NCI-H187 treated with DMSO at 0.1 percent for 48 hours (cell line): ENCODE data around the gene GUCY1A1.
"Not testable (repeated sequence)": the region's sequence is repeated elsewhere in the genome, so short reads cannot be mapped to it uniquely, and the experiment has no call there.

Source experiments
- DNase-seq: peaks from one replicate; lab custom pipeline; 2025; lab: John Stamatoyannopoulos, UW

Gene GUCY1A1, protein sequence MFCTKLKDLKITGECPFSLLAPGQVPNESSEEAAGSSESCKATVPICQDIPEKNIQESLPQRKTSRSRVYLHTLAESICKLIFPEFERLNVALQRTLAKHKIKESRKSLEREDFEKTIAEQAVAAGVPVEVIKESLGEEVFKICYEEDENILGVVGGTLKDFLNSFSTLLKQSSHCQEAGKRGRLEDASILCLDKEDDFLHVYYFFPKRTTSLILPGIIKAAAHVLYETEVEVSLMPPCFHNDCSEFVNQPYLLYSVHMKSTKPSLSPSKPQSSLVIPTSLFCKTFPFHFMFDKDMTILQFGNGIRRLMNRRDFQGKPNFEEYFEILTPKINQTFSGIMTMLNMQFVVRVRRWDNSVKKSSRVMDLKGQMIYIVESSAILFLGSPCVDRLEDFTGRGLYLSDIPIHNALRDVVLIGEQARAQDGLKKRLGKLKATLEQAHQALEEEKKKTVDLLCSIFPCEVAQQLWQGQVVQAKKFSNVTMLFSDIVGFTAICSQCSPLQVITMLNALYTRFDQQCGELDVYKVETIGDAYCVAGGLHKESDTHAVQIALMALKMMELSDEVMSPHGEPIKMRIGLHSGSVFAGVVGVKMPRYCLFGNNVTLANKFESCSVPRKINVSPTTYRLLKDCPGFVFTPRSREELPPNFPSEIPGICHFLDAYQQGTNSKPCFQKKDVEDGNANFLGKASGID

DNA sequence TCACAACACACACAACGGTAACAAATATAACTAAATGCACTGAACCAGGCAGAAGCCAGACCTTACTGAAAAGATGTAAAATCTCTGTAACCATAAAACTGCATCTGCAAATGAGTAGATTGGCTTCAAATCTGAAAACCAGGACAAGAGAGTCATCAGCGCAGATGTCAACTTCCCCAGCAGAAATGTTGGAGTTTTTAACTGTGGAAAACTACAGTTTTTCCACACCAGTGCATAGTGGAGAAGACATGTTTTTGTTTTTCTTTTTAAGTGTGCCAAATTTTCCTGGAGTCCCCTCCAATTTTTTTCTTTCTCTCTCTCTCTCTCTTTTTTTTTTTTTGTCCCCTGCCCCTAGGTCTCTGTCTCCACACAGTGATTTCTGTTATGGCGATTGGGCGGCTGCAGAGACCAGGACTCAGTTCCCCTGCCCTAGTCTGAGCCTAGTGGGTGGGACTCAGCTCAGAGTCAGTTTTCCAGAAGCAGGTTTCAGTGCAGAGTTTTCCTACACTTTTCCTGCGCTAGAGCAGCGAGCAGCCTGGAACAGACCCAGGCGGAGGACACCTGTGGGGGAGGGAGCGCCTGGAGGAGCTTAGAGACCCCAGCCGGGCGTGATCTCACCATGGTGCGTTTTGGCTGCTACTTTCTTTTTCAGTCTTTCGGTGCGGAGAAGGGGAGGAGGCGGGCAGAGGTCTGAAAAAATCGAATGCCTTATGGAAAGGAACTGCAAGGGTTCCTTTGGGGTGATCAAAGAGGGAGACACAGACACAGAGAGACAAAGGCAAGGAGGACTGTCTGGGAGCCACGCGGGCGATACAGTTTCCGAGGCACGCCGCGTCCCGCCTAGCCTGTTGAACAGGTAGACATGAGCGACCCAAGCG, at the start of gene GUCY1A1:
Gene GUCY1A1, plus strand, starts transcription at position 505 of the 878 bp plus-strand sequence. CDS start 30,020 bp downstream, outside the sequence.
- DNase-seq: no peak

DNA sequence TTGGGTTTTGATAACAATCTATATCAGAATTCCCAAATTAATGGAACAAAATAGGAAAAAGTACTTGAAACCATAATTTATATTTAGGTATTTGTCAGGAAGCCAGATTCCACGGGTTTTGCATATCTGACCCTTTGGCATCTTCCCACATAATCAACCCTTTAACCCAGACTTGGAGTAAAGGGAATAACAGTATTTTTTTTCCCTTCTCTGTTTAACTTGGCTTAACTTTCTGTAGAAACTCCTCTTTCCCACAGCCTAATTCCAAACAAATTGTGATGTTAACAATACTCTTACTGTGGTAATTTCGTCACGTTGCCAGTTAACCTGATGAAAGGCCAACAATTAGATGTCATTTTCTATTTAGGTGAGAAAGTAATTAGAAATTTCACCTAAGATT, 49.4 kb upstream of the GUCY1A1 start:
- no peak for DNase-seq

DNA sequence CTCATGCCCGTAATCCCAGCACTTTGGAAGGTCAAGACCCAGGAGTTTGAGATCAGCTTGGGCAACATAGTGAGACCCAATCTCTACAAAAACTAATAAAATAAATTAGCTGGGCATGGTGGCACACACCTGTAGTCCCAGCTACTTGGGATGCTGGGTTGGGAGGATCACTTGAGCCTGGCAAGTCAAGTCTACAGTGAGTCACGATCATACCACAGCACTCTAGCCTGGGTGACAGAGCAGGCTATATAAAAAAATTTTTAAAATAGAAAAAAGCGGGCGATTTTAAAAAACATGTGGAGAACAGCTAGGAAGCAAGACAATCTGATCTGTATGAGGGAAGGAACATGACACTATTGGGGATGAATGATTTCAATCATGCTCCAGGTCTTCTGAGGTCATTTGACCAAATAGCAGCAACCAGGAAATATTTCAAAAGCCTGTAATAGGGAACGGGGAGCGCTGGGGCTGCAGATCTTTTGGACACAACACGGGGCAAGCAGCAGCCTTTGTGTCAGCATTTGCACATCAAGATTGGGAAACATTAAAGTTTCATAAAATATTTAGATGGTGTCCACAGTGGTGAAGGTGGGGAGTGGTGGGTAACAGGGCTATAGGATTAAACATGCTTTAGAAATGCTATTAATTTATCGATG, 48.3 kb upstream of the GUCY1A1 start:
- no peak for DNase-seq

DNA sequence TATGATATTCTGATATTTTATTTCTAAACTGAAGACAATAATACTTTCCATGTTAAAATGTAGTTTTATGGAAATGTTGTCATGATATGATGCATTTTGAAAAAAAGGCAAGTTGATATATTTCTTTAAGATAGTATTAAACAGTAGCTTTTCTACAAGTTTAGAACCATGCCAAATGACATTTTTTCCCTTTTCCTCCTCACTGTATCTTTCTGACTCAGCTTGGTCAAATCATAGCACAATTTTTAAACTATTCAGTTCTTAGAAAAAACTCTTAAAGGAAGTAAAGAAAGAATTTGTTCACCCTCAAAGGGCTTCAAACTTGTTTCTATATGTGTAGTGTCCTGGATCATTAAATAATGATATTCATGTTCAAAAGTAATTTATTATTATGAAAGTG, 46.0 kb upstream of the GUCY1A1 start:
- DNase-seq: no peak

DNA sequence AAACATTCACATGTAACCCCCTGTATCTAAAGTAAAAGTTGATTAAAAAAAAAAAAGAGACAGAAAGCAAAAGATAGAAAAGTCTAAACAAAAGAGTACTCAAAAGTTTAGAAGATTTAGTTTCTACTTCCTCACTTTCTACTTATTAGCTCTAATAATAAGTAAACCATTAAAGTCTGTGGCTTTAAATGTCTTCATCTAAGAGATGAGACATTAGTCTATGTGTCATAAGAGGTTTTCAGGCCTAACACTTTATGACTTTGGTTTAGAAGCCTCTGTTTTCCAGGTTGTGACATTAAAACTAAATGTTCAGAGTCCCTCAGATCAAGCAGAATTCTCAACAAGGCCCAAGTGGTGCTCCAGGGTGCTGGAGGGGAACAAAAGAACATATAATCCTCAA, 42.2 kb upstream of the GUCY1A1 start:
- no peak for DNase-seq

DNA sequence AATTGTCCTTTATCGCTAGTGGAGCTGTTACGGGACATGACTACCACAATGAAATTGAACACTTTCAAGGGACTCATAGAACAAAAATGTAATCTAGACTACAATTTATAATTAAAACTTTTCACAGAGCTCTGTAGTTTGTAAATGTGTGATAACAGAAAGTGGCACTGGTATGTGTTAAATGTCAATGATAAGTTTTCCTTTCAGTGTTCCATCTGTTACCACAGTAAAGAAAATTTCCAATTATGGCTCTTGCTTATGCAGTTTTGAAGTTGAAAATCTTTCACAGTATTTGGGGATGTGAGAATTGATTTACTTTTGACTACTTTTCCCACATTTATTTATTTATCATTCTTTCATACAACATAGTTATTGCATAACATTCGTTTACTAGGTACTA, 40.1 kb upstream of the GUCY1A1 start:
- DNase-seq: no peak

DNA sequence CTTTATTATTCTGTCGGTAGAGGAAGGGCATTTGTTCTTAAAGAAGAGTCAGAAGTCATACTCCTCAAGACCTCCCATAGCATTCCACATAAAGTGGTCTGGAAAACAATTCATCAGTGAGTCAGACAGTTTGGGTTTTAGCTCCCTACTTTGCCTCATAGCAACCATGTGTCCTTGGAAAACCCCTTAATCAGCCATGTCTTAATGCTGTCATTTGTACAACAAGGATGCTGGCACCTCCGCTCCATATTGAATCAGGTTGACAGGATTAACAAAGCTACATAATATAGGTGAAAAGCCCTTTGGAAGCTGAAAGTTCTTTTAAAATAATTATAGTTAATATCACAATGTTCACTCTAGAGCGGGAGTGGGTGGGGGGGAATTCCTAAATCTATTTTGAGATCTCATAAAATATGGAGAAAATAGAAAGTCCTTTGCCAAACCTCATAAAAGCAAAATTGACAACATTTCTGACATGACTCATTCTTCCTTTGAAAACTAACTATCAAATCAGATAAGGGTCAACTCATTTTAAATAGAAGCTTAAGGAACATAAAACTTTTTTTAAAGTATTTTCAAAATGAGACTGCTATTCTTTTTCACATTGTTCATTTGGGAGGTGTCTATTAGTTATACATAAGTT, 37.3 kb upstream of the GUCY1A1 start:
- DNase-seq: no peak

DNA sequence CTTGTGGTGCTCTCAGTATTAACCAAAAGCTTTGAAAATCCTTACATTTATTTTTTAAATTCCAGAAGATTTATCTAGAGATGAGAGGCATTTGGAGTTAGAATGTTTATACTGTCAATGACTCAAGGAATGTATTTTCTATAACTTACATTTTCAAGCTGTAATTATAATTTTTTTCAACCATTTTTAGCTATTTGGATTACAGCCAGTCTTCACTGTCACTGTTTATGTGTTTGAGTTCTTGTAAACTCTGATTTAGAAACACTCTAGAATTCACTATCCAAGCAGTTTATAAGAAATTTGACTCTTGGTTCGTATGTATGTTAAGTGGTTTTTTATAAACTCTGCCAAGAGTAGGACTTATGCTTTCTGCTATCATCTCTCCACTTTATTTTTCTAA, 36.7 kb upstream of the GUCY1A1 start:
- no peak for DNase-seq

DNA sequence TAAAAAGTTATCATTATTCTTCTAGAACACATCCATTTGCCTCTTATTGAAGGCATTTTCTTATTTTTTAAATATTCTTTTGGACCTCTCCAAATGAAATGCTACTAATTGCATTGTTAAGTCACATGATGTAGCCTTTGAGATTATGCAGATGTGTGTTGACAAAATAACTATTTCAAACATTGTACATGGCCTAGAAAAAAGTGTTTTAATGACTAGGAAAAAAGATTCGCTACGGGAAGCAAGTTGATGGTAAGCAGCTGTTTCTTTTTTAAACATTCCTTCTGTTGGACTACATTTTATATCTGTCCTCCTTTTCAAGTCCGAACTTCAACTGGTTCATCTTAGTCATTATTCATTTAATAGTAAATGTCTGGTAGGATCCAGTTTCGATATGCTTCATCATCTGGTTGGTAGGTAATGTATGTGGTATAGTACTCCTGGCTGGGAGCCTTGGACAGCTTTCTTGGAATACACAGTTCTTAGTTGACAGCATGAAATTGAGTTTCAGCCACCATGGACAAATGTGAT, 34.3 kb upstream of the GUCY1A1 start:
- no peak for DNase-seq

DNA sequence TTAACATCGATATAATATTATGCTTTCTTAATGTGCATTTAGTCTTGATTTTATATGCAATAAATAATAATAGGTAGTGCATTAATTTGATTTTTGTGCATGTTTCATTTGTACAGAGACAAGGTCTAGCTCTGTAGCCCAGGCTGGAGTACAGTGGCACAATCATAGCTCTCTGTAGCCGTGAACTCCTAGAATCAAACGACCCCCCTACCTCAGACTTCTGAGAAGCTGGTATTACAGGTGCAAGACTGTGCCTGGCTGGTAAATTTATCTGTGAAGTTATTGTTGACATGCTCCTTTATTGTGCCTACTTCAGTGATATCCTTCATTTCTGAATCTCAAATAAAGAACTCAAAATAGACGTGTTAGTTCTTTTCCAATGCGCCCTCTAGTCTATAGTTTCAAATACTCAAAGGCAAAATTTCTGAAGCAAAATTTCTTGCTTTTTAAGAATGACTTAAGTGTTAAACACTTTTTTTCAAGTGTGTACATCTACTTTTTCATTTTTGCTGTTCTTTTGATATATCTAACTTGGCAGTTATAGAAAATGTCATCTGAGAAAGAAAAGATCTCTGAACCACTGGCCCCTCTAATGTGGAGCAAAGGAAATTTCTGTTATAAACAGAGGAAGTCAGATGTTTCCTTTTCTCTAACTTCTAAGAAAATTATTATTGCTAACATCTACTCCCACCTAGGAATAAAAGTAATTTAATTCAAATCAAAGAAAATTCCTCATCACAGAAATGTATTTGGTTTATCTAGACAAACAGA, 28.3 kb upstream of the GUCY1A1 start:
- no peak for DNase-seq

DNA sequence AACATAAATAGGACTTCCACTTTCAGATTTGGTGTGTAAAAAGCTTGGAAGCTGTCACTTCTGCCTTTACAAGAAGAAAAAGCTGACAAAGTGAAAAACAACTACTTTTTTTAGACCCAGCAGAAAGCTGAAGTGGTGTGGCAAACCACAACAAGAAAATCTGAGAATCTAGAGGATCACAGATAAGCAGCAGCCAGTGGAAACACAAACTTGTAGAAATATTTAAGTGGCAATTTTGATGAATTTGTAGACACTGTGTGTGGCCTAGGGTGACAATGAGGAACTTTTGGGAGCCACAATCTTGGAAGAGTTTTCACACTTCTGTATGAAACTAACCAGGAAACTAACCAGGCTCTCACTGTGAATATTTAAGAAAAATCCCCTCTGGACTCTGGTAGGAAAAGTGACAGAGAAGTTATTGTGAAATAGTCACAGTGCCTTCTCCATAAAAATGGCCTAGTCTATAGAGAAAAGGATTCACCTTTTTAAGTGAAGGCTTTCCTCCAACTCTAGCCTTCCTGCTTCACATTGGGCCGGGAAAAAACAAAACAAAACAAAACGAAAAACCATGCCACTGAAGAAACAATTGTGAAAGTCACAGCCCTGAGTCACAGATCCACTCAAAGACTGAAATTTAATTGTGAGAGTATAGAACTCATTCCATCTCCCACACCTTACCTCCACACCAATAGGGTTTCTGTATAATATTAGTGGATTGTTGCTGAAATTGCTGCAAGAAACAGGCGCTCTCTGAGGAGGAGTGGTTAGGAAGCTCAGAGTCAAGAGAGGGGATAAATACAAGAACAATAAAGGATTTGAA, 26.7 kb upstream of the GUCY1A1 start:
- no peak for DNase-seq

DNA sequence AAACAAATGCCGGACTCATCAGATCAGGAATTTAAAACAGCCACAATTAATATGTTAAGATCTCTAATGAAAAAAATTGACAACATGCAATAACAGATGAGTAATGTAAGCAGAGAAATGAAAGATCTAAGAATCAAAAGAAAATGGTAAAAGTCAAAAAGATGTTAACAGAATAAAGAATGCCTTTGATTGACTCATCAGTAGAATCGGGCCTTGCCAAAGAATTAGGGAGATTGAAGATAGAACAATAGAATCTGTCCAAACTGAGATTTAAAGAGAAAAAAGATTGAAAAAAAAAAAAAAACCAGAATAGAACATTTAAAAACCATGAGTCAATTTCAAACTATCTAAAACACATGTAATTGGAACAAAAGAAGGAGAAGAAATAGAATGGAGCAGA, 25.9 kb upstream of the GUCY1A1 start:
- DNase-seq: no peak

DNA sequence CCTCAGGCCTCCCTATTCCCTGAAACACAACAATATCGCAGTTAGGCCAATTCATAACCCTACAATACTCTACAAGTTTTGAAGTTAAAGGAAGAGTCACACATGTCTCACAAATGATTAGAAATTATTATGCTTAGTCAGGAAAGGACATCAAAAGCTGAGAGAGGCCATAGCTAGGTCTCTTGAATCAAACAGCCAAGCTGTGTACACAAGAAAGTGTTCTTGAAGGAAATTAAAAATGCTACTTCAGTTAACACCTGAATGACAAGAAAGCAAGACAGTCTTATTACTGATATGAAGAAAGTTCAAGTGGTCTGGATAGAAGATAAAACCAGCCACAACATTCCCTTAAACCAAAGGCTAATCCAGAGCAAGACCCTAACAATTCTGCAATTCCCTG, 23.6 kb upstream of the GUCY1A1 start:
- no peak for DNase-seq

DNA sequence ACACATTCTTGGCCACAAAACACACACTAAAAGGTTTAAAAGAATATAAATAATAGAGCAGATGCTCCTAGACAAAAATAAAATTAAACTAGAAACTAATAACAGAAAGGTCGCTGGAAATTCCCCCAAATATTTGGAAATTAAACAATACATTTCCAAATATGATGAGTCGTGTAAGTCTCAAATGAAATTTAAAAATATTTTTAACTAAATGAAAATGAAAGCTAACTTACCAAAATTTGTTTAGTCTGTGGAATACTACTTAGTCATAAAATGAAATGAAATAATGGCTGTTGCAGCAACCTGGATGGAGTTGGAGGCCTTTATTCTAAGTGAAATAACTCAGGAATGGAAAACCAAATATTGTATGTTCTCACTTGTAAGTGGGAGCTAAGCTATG, 20.6 kb upstream of the GUCY1A1 start:
- no peak for DNase-seq

DNA sequence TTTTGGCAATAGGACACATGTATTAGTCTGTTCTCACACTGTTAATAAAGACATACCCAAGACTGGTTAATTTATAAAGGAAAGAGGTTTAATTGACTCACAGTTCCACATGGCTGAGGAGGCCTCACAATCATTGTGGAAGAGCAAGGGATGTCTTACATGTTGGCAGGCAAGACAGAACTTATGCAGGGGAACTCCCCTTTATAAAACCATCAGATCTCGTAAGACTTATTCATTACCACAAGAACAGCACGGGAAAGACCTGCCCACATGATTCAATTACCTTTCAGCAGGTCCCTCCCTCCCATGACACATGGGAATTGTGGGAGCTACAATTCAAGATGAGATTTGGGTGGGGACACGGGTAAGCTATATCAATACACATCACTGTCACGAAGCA, 15.9 kb upstream of the GUCY1A1 start:
- not testable (repeated sequence) for DNase-seq

DNA sequence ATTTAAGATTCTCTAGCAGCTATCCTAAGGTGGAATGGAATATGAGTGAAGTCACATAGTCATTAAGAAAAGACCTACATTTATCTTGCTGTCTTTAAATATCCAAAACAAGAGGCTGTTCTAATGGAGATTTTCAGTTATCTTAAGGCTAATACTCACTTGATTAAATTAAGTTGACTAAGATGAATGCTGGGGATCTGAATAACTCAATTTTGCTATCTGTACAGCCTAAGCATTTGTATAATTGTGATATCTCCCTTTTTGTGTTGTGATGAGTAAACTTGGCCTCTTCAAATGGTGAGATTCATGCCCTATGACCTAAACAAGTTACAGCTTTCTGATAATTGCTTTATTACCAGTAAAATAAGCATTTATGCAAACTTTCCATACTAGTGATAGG, 13.6 kb upstream of the GUCY1A1 start:
- DNase-seq: no peak

DNA sequence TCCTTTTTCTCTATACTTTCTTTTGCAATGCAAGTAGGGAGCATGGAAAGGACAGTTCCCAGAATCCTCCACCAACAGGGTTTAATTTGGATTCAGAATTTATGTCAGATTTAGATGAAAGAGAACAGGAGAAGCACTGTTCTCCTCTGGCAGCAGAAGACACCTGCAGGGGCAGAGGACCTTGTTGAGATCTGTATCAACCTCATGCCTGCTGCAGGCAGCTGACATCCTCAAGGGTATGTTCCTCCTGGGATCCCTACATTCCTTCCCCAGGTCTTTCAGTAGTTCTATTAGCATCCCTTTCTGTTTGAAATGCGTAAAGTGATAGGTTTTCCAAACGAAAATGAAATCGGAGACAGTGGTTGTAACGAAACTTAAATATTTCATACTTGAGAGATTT, 10.6 kb upstream of the GUCY1A1 start:
- no peak for DNase-seq

DNA sequence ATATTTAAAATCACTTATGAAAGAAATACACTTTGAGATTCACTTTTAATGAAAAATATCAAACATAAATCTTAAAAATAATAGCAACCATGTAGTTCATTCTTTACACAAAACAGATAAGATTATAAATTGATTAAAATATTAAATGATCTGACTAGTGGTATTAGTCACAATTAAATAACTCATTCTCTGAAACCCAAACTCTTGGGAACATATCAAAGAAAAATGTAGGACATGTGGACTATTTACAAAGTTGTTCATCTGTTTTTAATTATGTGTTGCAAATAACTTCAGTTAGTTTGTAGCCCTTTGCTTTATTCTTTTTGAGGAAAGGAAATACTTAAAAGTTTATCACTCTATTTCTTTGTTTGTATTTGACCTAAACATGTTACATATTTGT, 9.5 kb upstream of the GUCY1A1 start:
- no peak for DNase-seq

DNA sequence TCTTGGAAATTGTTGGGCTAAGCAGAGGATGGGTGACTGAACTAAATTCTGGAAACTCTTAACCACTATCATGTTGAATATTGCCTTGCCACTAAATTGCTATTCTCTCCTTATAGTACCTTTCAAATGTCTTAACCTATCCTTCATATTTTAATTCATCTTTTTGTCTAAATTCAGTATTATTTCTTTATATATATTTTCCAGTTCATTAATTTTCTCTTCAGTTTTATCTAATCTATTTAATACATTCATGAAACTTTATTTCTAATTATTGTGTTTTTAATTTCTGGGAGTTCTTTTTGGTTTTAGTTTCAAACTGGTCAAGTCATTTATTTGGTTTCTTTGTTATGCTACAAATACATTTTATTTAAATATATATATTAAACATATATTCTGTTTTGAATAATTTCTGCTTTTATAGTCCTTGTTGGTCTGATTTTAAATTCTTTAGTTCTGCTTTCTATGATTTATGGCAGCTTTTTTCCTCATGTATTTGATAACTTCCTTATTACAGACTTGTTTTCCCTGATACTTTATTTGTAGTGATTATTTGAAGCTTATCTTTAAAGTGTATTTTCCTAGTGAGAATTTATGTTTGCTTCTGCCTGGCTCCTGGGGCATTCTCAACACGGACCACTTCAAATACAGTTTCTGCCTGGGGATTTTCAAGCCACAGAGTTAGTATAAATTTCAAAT, 8.5 kb upstream of the GUCY1A1 start:
- DNase-seq: no peak
